PC-3 (cell line): Measurements from ENCODE around the gene CARD11. TPM values are rescaled to one million over a fixed set of nuclear protein-coding genes. Genes with fewer than 3 reads are reported as not detected.

Experiments
- ATAC-seq: fragments of 200-7000 bp; cut with Tn5 transposase; 2 replicates; pipeline ENCODE4 v1.9.1; 2020; ENCODE audit warnings: mild to moderate bottlenecking, moderate library complexity
- BruUV-seq: library from RNA; stranded (reverse); fragments of 400-500 nt; replicated peaks from 2 replicates; lab custom pipeline; 2021; lab: Mats Ljungman, UMichigan
- CTCF ChIA-PET: fragments of 300-600 bp; sonication (Branson Sonifier 250); formaldehyde crosslinking; loops from one replicate; lab custom pipeline; 2022; ENCODE audit warnings: antibody characterized with exemption; lab: Charles Lee
- POLR2A ChIA-PET: fragments of 300-600 bp; sonication (Branson Sonifier 250); formaldehyde crosslinking; loops from one replicate; lab custom pipeline; 2022; ENCODE audit warnings: antibody characterized with exemption; ENCODE audit not compliant: unreplicated experiment; lab: Charles Lee
- DNase-seq: peaks from one replicate; pipeline ENCODE4 v3.0.0-alpha.2; 2015
- H2AFZ ChIP-seq: fragments of 300-600 bp; sonication (generic); 2 replicates; pipeline ENCODE4 v1.6.0; 2016; ENCODE audit warnings: antibody characterized with exemption, low read length
- H3F3A ChIP-seq: fragments of 300-600 bp; sonication (generic); one replicate; pipeline ENCODE4 v1.6.0; 2017; ENCODE audit warnings: antibody characterized with exemption, low read length, control low read depth, mild to moderate bottlenecking; ENCODE audit not compliant: unreplicated experiment
- H3K27ac ChIP-seq: fragments of 300-600 bp; sonication (generic); 2 replicates; pipeline ENCODE4 v1.5.1; 2016; ENCODE audit warnings: mild to moderate bottlenecking, low read length
- H3K27me3 ChIP-seq: fragments of 300-600 bp; sonication (generic); 2 replicates; pipeline ENCODE4 v1.6.1; 2016; ENCODE audit warnings: low read length, mixed read lengths
- H3K36me3 ChIP-seq: fragments of 300-600 bp; sonication (generic); 2 replicates; pipeline ENCODE4 v1.6.1; 2016; ENCODE audit warnings: low read depth, mixed run types, low read length, mixed read lengths
- H3K4me1 ChIP-seq: fragments of 300-600 bp; sonication (generic); 2 replicates; pipeline ENCODE4 v1.5.1; 2016; ENCODE audit warnings: low read length; ENCODE audit not compliant: insufficient read depth
- H3K4me2 ChIP-seq: fragments of 300-600 bp; sonication (generic); 2 replicates; pipeline ENCODE4 v1.6.0; 2016; ENCODE audit warnings: low read length
- H3K4me3 ChIP-seq: fragments of 300-600 bp; sonication (generic); 2 replicates; pipeline ENCODE4 v1.5.1; 2016; ENCODE audit warnings: mild to moderate bottlenecking, low read length, mixed read lengths
- H3K79me2 ChIP-seq: fragments of 300-600 bp; sonication (generic); 2 replicates; pipeline ENCODE4 v1.6.1; 2017; ENCODE audit warnings: low read length, mixed read lengths
- H3K9ac ChIP-seq: fragments of 300-600 bp; sonication (generic); 2 replicates; pipeline ENCODE4 v1.6.0; 2016; ENCODE audit warnings: mild to moderate bottlenecking, low read length
- H3K9me2 ChIP-seq: fragments of 300-600 bp; sonication (generic); replicated peaks from 2 replicates; pipeline ENCODE4 v1.6.1; 2016; ENCODE audit warnings: mixed run types, low read length, mixed read lengths
- H3K9me3 ChIP-seq: fragments of 300-600 bp; sonication (generic); 2 replicates; pipeline ENCODE4 v1.6.1; 2016; ENCODE audit warnings: low read length, mixed read lengths
- H4K20me1 ChIP-seq: fragments of 300-600 bp; sonication (generic); 2 replicates; pipeline ENCODE4 v1.6.1; 2016; ENCODE audit warnings: low read length, mixed read lengths
- EZH2 ChIP-seq: fragments of 300-600 bp; sonication (generic); IDR thresholded peaks from one replicate; pipeline ENCODE4 v1.6.1; 2017; ENCODE audit warnings: antibody characterized with exemption, mild to moderate bottlenecking, low read length; ENCODE audit not compliant: unreplicated experiment
- EZH2phosphoT487 ChIP-seq: fragments of 300-600 bp; sonication (generic); IDR thresholded peaks from 2 replicates; pipeline ENCODE4 v1.6.1; 2018; ENCODE audit warnings: mild to moderate bottlenecking, antibody characterized with exemption, low read length, borderline replicate concordance
- intact Hi-C: fragments of 100-400 bp; cut with micrococcal nuclease; formaldehyde crosslinking; loops from 2 replicates; pipeline ENCODE4 v1.9.0; 2023
- total RNA-seq: library from RNA; depleted of rRNA; stranded (reverse); fragments of >200 nt; gene quantifications from 2 replicates; pipeline ENCODE4 v1.2.3, GENCODE V29; 2014
- TF ChIP-seq, protein P1 (sequence below): fragments of 300-600 bp; sonication (generic); conservative IDR thresholded peaks from 2 replicates; pipeline ENCODE4 v1.5.1; 2017; ENCODE audit warnings: antibody characterized with exemption, low read depth, mild to moderate bottlenecking, low read length

Gene CARD11
- total RNA-seq, 1 experiment from 2014 or later: not detected

DNA sequence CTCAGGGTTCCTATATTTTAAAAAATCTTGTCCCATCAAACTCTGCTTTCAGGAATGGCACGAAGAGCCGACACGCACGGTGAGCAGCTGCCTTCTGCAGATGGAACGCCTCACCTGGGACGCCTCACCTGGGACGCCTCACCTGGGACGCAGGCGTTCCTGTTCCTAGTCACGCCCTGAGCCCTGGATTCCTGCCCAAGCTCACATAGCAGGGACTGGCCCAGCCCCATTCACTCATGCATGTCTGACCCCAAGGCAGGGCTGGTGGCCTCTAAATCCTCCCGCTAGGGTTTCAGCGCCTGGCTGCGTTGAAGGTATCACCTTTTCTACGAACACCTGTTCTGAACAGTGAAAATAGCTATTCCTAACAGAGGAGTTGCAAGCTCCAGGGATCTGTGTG lies 49.8 kb downstream of the CARD11 start:
- H2AFZ ChIP-seq: no peak overlapping the region
- H4K20me1 ChIP-seq: no peaks in the 10 kb centered on the region
- H3K9me3 ChIP-seq: no peaks in the 10 kb centered on the region
- no peak overlapping the region for H3K9ac ChIP-seq
- POLR2A ChIA-PET: no interaction called here
- H3K9me2 ChIP-seq: no peaks in the 10 kb centered on the region
- TF ChIP-seq, protein P1, sequence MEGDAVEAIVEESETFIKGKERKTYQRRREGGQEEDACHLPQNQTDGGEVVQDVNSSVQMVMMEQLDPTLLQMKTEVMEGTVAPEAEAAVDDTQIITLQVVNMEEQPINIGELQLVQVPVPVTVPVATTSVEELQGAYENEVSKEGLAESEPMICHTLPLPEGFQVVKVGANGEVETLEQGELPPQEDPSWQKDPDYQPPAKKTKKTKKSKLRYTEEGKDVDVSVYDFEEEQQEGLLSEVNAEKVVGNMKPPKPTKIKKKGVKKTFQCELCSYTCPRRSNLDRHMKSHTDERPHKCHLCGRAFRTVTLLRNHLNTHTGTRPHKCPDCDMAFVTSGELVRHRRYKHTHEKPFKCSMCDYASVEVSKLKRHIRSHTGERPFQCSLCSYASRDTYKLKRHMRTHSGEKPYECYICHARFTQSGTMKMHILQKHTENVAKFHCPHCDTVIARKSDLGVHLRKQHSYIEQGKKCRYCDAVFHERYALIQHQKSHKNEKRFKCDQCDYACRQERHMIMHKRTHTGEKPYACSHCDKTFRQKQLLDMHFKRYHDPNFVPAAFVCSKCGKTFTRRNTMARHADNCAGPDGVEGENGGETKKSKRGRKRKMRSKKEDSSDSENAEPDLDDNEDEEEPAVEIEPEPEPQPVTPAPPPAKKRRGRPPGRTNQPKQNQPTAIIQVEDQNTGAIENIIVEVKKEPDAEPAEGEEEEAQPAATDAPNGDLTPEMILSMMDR: no peak
- TF ChIP-seq EZH2 (no peak), EZH2phosphoT487 (no peak)
- no peak overlapping the region for H3K4me3 ChIP-seq
- H3K4me1 ChIP-seq: no peaks in the 10 kb centered on the region
- no TSS peak for BruUV-seq
- no peak overlapping the region for H3K4me2 ChIP-seq
- H3K27ac ChIP-seq: no peak overlapping the region
- H3K79me2 ChIP-seq: no peaks in the 10 kb centered on the region
- CTCF ChIA-PET: no interaction called here
- no peaks in the 10 kb centered on the region for H3F3A ChIP-seq
- peaks cover 16% of the 10 kb centered on the region for H3K27me3 ChIP-seq
- no peak for ATAC-seq
- intact Hi-C loops: no loop called here
- H3K36me3 ChIP-seq: no peaks in the 10 kb centered on the region
- no peak for DNase-seq

DNA sequence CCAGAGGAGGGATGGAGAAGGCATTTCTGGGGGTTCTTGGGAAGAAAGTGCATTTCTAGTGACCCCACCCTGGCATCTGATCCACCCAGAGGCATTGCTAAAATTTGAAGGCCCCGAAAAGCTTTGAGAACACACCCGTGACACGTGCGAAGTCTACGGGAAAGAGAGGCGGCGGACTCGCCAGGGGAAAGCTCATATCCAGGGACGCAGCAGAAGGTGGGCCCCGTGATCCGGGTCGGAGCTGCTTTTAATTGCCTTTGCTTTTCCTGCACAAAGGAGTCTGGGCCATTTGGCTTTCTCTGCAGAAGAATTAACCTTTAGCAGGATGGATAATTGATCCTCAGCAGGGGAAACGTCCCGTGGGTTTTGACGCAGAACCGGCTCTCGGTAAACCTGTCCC lies 50.3 kb downstream of the CARD11 start:
- POLR2A ChIA-PET: no interaction called here
- H3K9me2 ChIP-seq: no peaks in the 10 kb centered on the region

DNA sequence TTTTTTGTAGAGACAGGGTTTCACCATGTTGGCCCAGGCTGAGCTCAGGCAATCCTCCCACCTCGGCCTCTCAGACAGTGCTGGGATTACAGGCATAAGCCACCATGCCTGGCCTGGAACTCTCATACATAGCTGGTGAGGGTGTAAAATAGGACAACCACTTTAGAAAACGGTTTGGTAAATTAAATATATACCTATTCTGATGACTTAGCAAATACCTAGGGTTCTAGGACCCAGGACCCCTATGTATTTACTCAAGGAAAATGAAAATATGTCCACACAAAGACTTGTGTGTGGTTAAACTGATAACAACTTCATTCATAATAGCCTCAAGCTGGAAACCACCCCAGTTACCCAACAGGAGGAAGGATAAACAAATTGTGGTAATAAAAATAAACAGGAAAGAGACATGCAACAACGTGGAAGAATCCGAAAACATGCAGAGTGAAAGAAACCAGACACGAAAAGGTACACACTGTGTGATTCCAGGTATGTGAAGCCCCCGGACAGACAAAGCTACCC lies 52.7 kb downstream of the CARD11 start:
- POLR2A ChIA-PET: no interaction called here

More for the DNA sequence above, 50.3 kb downstream of the CARD11 start:
- CTCF ChIA-PET: no interaction called here
- H3K36me3 ChIP-seq: no peaks in the 10 kb centered on the region
- H3K27me3 ChIP-seq: peaks cover 20% of the 10 kb centered on the region
- H3F3A ChIP-seq: no peaks in the 10 kb centered on the region
- intact Hi-C loops: no loop called here
- H3K4me1 ChIP-seq: no peaks in the 10 kb centered on the region
- no peaks in the 10 kb centered on the region for H3K79me2 ChIP-seq
- no peaks in the 10 kb centered on the region for H4K20me1 ChIP-seq
- no peak overlapping the region for H3K4me2 ChIP-seq
- TF ChIP-seq EZH2phosphoT487: no peak
- no peak for TF ChIP-seq EZH2
- TF ChIP-seq, protein P1: no peak
- DNase-seq: no peak
- no TSS peak for BruUV-seq
- H3K4me3 ChIP-seq: no peak overlapping the region
- ATAC-seq: no peak
- no peak overlapping the region for H2AFZ ChIP-seq
- H3K27ac ChIP-seq: no peak overlapping the region
- H3K9me3 ChIP-seq: no peaks in the 10 kb centered on the region
- no peak overlapping the region for H3K9ac ChIP-seq

More for the DNA sequence above, 52.7 kb downstream of the CARD11 start:
- peaks cover 40% of the 10 kb centered on the region for H3K27me3 ChIP-seq
- no peak overlapping the region for H3K4me2 ChIP-seq
- H3K4me1 ChIP-seq: no peaks in the 10 kb centered on the region
- DNase-seq: no peak
- TF ChIP-seq, protein P1: no peak
- no peak for TF ChIP-seq EZH2phosphoT487
- no peak for TF ChIP-seq EZH2
- H3K4me3 ChIP-seq: no peak overlapping the region
- no peaks in the 10 kb centered on the region for H4K20me1 ChIP-seq
- no peak overlapping the region for H3K9ac ChIP-seq
- H3K79me2 ChIP-seq: no peaks in the 10 kb centered on the region
- CTCF ChIA-PET: no interaction called here
- H3K27ac ChIP-seq: no peak overlapping the region
- H3K9me2 ChIP-seq: no peaks in the 10 kb centered on the region
- intact Hi-C loops: no loop called here
- no peaks in the 10 kb centered on the region for H3F3A ChIP-seq
- no TSS peak for BruUV-seq
- H2AFZ ChIP-seq: no peak overlapping the region
- no peaks in the 10 kb centered on the region for H3K9me3 ChIP-seq
- ATAC-seq: no peak
- no peaks in the 10 kb centered on the region for H3K36me3 ChIP-seq
